ENCODE measurements around the gene PKP4. TPM values are rescaled to one million over a fixed set of nuclear protein-coding genes. Genes with fewer than 3 reads are reported as not detected.

Gene PKP4
- total and polyA plus RNA-seq, 9 of the 15 experiments (the other 6 are each of a cell fraction or from before 2014, with no cell fraction given), result 24.6 to 99.1 (median 74.0) TPM

GRCh38 chr2:158456309-158457066 lies at the start of gene PKP4, which contains the start of gene CCDC148 (continued):
- TF ChIP-seq E2F6 (IDR thresholded peaks at IDR 0.05; ENCODE audit: borderline replicate concordance in 1 of 2, extremely low read depth in 1 of 2, insufficient read depth in 1 of 2, insufficient read length in 1 of 2, low read depth in 1 of 2, low read length in 1 of 2, poor library complexity in 1 of 2, severe bottlenecking in 1 of 2) (peak in 1 of 2 experiments; percentile 98), MXI1 (IDR thresholded peaks at IDR 0.05; ENCODE audit: low read depth, low read length) (peak; percentile 85), ESRRA (IDR thresholded peaks at IDR 0.05; ENCODE audit: borderline replicate concordance, low read depth) (peak; percentile 79; the same call in 1 of the 2 replicates), ZNF609 (CRISPR knock-in tag; IDR thresholded peaks at IDR 0.05; ENCODE audit: borderline replicate concordance) (no peak), TRIM28 (IDR thresholded peaks at IDR 0.05) (no peak), VEZF1 (CRISPR knock-in tag; IDR thresholded peaks at IDR 0.05) (peak; percentile 87), ZNF830 (CRISPR knock-in tag; IDR thresholded peaks at IDR 0.05) (no peak), ZEB2 (IDR thresholded peaks at IDR 0.05) (0 out of 2 replicates have a peak, but pooled peaks have one; percentile 31), SAP30 (IDR thresholded peaks at IDR 0.05; ENCODE audit: borderline replicate concordance, insufficient read depth, low read depth, low read length, poor library complexity, severe bottlenecking) (peak; percentile 59), NFYB (IDR thresholded peaks at IDR 0.05; ENCODE audit: extremely low read depth, insufficient read length) (peak; percentile 80), POLR2G (IDR thresholded peaks at IDR 0.05; ENCODE audit: low read depth, low read length) (peak; percentile 12; the same call in 1 of the 2 replicates), PCBP2 (IDR thresholded peaks at IDR 0.05; ENCODE audit: low read depth, low read length, poor library complexity, severe bottlenecking) (no peak), NR2C2 (CRISPR knock-in tag; IDR thresholded peaks at IDR 0.05) (0 out of 2 replicates have a peak, but pooled peaks have one; percentile 16), NR2C2 (tag; IDR thresholded peaks at IDR 0.05) (peak; percentile 91), MAFF (IDR thresholded peaks at IDR 0.05; ENCODE audit: low read length) (no peak), NKRF (IDR thresholded peaks at IDR 0.05; ENCODE audit: borderline replicate concordance) (0 out of 2 replicates have a peak, but pooled peaks have one; percentile 34), CBFA2T3 (IDR thresholded peaks at IDR 0.05) (no peak)
